GM18517 (cell line): ENCODE measurements around the gene TP53BP2.
"Not testable (repeated sequence)": the region's sequence is repeated elsewhere in the genome, so short reads cannot be mapped to it uniquely, and the experiment has no call there.

Experiments
- ATAC-seq: cut with Tn5 transposase; IDR thresholded peaks from one replicate; pipeline ENCODE4 v1.9.1; 2021; ENCODE audit warnings: mild to moderate bottlenecking, moderate library complexity; ENCODE audit not compliant: unreplicated experiment

Gene TP53BP2

DNA sequence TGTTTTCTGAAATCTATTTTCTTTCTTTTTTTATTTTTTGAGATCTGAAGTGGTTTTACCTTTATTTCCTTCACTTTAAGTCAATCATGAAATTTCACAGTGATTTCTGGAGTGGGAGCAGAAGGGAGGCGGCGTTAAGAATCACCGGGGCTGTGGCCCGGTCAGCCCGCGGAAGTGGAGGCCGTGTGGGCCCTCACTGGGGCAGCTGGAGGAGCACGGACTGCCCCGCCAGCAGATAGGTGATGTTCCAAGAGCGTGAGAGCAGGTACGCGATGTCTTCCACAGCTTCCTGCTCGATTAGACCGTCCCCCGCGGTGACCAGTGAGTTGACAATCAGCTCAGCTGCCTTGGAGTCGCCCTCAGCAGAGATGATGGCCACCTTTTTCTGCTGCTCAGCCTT, 10.6 kb upstream of the TP53BP2 start:
- no peak for ATAC-seq

DNA sequence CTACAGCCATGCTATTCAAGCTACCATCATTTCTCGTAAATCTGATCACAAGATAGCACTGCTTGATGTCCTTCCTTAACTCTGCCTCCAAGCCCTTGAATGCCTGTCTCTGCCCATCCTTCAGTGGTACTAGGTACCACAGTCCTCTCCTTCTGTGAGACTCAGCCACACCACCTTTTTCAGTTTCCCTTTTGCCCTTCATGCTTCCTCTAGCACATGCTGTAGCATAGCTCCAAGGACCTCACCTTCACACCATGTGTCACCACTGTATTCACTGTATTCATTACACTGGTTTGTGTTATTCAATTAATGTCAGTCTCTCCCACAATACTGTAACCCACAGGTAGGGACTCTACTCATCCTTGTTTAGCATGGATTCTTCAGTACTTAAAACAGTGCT, 8.0 kb upstream of the TP53BP2 start:
- no peak for ATAC-seq

DNA sequence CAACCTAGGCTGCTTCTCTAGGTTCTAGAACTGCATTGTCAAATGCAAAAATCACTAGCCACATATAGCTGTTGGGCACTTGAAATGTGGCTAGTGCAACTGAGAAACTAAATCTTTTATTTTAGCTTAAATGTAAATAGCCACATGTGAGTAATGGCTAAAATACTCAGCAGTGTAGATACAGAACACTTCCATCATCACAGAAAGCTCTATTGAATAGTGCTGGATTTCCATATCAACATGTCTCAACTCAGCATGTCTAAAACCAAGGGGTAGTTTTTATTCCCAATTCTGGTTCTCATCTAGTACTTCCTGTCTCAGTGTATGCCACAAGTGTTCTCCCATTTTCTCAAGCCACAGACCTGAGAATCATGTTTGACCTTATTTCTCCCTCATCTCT, 7.5 kb upstream of the TP53BP2 start:
- no peak for ATAC-seq

DNA sequence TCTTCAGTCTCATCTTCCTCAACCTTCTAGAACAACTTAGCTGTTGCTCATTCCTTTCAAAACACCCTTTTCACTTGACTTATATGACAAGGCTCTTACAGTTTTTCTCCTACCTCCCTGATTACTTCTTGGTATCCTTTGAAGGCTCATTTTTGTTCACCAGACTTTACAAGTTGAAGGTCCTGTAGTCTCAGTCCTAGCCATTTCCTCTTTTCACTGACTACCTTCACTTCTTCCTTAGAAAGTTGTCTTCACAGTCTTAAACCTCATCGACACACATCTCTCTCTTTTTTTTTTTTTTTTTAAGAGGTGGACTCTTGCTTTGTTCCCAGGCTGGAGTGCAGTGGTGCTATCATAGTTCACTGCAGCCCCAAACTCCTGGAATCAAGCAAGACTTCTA, 6.6 kb upstream of the TP53BP2 start:
- ATAC-seq = no peak

DNA sequence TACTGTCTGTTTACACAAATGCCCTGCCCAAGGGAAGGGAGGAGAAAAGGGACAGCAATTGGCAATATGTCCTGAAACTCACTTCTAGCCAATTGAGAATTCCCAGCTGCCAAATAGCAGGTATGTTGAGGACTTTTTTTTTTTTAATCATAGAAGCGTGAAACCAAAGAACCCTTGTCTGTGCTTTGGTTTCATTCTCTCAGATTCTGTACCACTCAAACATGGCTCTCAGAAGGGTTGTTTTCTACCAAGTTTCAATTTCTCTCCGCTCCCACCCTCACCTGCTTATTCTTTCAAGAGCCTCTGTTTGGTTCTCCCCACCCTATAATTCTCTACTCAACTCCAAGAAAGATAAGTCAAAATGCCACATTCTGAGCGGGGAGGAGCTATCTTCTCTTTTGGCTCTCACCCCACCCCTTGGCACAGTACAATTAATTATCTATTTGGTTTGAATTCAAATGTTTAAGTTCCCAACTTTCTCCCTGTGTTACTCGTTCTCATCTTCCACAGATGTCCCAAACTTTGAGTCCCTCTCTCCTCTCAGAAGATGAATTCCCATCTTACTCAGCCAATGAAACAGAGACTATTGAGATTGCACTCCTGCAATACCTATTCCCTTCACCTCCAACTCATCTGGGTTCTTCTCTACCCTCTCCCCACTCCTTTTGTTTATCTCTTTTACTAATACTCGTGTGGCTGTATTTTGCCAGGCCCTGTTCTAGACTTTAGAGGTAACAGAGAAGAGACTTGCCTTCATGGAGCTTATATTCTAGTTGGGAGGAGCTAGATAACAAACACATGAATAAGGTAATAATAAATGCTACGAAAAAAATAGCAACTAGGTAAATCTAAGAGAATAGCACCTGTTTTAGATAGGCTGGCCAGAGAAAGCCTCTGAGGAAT, 3.9 kb upstream of the TP53BP2 start:
- ATAC-seq = peak; percentile 28

DNA sequence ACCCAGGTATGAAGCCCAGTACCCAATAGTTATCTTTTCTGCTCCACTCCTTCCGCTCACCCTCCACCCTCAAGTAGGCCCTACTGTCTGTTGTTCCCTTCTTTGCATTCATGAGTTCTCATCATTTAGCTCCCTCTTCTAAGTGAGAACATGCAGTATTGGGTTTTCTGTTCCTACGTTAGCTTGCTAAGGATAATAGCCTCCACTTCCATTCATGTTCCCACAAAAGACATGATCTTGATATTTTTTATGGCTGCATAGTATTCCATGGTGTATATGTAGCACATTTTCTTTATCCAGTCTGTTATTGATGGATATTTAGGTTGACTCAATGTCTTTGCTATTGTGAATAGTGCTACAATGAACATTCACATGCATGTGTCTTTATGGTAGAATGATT, 2.8 kb upstream of the TP53BP2 start:
- no peak for ATAC-seq

DNA sequence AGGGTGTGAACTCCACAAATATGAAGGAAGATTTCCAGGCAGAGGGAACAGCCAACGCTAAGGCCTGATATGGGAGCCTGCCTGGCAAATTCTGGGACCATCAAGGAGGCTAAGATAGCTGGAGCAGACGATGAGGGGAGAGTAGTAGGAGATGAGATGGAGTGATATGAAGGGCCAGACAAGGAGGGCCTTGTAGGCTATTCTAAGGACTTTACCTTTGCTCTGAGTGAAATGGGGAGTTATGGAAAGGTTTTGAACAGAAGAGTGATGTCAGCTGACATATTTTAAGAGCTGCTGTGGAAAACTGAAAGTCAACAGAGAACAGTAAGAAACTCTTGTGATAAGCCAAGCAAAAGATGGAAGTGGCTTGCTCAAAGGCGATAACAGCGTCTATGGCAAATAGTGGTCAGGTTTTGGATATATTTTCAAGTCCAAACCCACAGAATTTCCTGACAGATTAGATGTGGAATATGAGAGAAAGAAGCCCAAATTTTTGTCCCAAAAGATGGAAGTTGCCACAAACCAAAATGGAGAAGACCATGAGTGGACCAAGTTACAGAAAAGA, 2.1 kb upstream of the TP53BP2 start:
- no peak for ATAC-seq

DNA sequence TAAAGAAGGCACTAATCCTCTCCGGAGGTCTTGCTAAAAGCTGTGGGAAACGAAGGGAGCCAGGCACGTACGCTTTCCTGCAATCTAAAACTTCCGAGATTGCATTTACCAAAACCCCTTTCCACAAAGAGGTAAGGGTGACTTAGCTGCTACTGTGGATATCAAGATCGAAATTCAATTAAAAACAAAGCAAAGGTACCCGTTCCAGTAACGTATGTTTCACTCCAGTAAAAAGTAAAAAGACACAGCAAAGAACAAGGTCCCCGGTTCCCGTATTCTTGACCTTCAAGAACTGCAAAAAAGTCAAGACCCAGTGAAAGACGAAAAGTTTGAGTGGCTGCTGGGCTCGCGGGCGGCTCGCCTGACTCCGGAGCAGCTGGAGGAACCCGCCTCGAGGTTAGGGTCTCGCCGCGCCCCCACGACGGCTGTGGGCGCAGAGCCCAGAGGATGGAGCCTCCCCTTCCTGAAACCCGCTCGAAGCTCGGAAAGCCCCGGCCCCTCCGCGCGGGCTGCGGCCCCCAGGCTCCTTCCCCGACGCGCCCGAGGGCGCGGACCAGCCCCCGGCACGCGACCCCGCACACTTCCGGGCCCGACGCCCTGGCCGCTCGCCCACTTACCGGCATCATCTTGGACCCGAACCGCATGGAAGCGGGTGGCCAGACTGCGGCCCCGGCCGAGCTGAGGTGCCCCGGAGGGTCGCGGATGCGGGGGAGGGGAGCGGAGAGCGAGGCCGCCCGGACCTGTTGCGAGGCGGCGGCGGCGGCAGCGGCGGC, 524 bp downstream of the TP53BP2 start:
- ATAC-seq = peak; percentile 24

DNA sequence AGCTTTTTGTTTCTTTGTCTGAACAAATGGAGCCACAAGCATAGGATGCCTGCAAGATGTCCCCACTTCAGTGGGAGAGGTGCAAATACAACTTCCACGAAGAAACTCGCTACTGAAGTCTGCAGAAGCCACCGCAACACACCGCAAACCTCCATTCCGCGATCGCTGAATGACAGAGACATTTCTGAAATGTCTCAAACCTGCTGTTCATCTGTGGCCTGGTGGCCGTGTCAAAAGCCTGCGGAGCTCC, 1.0 kb downstream of the TP53BP2 start:
- ATAC-seq = peak; percentile 1

DNA sequence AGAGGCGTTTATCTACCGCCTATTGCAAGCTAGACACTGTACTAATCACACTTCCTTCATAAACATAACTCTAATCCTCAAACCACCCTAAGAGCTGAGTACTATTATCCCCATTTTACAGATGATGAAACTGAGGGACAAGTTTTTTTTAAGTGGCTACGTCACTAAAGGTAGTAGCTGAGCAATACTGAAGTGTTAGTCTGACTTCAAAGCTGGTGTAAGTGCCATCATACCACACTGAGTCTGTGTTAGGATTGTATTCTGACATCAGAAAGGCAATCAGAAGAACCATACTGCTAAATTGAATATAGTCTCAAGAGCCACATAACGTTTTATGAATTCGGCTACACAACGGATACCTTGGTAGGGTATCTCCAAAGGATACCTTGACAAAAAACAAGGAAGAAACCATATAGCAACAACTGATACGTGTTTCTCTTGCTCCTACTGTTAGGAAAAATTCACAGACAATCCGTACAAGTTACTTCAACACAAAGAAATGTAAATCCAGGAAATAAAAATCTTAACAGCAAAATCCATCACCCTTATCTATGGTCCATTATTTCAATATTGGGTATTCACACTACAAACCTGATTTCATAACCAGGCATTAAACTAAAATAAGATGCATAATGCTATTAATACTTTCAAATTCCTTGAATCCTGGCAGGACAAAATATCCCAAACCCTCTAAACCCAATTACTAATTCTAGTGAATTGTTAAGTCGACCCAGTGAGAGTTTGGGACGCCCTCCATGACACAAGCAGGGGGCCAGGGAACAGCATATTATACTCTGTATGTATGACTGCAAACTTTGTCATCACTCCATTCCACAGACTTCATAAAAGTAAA, 1.6 kb downstream of the TP53BP2 start:
- ATAC-seq = no peak

DNA sequence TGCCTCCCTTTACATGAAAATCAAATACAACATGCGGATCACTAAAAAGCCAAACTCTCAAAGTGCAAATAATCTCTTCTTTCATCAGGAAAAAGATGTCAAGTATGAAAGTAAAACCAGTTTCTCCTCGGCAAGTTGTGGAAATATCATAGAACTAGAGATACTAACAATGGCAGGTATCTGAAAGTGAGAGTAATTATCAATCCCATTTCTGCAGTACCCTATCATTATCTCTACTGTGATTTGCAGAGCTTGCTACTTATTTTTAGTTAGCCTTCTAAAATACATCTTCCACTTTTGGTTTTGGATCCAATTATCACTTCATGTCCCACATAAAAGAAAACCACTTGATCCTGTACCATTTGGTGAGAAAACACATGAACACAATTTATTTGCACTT, 3.0 kb downstream of the TP53BP2 start:
- ATAC-seq = no peak

DNA sequence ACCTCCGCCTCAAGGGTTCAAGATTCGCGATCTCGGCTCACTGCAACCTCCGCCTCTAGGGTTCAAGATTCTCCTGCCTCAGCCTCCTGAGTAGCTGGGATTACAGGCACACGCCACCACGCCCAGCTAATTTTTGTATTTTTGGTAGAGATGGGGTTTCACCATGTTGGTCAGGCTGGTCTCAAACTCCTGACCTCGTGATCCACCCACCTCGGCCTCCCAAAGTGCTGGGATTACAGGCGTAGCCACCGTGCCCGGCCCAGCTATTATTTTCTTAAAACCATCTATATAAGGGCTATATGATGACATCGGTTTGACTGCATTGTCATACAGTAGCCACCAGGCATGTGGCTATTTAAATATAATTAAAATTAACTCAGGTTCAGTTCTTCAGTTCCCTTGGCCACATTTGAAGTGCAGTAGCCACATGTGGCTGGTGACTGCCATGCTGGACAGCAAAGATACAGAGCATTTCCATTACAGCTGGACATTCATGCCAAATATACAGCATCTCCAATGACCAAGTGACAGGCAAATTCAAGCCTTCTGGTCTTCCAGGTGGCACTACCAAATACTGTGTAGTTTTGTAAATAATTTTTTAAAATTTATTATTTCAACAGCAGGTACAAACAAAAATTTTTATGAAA, 3.6 kb downstream of the TP53BP2 start:
- not testable (repeated sequence) for ATAC-seq

DNA sequence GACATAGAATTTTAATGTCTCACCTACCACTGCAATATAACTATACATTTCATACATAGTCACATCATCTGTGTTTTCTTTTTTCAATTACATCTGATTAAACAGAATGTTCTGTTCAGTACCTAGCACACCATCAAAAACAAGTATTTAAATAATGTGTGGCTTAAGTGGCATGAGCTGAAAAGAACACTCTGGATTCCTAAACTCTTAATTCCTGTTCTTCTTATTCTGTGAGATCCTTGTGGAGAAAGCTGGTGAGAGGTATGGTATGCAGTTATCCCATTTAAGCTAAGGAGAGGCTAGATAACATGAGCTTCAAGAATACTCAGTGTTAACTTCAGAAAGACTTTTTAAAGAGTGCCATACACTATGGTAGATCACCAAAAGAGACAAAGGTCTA, 5.5 kb downstream of the TP53BP2 start:
- no peak for ATAC-seq

DNA sequence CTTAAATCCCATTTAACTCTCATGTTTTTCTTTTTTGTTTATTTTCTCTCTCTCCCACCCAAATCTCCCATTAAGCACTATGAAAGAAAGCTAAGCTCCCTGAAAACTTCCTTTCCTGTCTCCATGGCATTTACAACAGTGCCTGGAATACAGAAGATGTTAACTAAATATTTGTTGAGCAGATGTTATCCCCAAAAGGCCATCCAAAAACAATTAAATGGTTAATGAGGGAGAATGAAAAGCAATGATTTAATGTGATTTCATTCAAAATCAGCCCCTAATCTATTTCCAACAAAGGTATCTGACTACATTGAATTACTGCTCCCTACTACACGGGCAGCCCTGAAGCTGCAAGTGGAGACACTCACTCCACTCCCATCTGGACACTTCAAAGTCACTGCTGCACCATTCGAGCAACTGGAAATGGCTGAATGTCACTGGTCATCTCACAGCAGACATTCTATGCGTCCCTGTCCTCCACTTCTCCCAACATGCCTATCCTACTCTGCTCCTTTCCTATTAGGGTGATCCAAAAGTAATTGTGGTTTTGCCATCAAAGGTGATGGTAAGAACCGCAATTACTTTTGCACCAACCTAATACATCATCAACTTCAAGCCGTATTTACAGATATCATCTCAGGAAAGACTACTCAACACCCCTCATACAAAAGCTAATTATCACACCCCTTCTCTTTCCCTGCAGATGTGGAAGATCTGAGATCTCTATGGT, 7.5 kb downstream of the TP53BP2 start:
- no peak for ATAC-seq

DNA sequence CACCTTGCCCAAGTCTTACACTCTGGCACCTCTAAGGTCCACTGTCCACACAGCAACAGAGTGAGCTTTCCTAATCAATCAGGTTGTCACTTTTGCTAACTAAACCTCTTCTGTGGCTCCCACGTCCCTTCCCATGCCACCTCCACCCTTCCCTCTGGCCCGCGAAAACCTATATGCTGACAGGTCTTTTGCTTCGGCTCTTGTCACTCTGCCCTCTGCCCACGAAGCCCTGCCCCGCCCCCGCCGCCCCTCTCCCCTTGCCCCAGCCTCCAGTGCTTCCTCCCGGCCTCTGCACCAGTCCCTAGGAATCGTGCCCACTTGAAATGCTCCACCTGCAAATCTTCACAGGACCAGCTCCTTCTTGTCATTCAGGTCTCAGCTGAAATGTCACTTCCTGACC, 8.1 kb downstream of the TP53BP2 start:
- ATAC-seq = no peak

DNA sequence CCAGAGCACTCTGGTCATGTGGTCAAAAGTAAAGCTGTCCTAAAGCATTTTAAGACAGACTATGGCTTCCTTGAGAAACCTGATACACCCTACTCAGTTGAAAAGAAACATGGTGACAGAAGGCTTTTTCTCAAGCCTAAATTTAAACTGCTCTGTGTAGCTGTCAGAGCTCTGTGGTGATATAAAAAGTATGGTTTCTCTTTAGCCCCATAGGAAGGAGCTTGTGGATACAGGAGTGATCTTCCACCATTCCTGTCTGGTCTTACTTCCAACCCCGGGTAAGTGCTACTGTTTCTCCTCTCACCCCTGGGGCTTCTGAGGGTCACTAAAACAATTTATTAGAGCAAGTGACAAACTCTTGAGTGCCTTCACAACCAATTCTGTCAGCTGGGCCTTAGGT, 8.5 kb downstream of the TP53BP2 start:
- ATAC-seq = no peak

DNA sequence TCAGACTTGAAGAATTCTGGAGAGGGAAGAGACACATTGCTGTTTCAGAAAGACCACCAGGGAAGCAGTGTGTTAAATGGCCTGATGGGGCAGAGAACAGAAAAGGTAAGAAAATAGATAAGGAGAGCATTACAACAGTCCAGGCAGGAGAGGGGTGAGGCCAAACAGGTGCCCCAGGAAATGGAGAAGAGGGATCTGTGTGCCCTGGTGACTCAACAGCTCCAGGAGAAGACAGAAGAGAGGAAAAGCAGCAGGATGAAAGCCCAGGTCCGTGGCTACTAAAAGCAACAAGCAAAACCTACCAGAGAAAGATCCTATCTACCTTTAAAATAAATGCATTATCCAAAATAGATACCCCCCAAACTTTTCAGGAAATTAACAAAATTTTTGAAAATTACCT, 9.2 kb downstream of the TP53BP2 start:
- ATAC-seq = no peak

DNA sequence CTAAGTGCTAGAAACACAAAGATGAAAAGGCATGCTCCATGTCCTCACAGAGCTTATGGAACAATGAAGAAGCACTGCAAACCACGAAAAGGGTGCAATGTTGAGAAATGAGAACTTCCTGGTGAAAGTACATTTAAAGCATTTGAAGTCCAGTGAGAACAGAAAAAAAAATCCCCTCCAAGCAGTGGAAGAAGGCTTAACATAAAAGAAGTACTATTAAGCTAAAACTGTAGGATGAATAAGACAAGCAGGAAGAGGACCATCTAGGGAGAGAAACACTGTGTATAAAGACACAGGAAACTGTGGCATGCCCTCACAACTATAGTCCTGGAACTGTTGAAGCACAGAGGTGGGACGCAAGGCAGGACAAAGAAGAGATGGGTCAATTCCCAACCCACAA, 10.0 kb downstream of the TP53BP2 start:
- ATAC-seq = no peak

DNA sequence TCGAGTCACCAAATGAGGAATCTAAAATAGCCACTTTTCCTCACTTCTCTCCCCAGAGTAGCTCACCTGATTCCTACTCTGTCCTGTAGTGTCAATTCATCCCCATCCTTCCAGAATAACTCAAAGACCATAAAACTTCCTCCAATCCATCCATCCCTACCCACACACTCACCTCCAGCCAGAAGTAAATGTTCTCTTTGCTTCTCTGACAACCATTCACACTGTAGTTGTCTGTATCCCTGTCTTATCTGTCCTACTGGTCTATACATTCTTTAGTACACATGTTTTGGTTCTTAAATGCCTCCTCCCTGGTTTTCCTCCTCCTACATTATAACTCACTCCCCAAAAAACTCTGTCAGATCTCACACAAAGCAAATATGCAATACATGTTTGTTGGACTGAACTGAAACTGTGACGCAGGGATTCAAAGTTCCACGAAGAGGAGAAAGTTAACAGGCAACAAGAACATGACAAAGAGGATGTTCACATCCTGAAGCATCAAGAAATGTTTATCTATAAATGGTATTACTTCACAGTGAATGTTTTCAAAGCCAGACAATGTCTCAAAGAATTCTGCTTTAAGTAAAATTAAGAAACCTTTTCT, 11.0 kb downstream of the TP53BP2 start:
- no peak for ATAC-seq

DNA sequence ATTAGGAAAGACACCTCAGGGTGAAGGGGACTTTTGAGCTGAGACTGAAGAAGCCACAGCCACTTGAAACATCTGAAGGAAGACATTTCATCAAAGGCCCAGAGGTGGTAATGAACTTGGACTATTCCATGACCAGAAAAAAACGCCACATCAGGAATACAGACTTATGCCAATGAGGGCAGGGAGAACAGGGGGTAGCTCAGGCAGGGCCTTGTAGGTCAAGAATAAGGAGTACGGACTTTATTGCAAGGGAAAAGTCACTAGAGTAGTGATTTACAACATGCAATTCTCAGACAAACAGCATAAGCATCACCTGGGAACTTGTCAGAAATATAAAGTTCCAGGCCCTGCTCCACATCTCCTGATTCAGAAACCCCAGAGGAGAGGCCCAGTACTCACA, 11.8 kb downstream of the TP53BP2 start:
- no peak for ATAC-seq
